GM21526 (cell line): ENCODE results near the gene NAV3.

Experiments
- ATAC-seq: cut with Tn5 transposase; IDR thresholded peaks from one replicate; pipeline ENCODE4 v1.9.1; 2021; ENCODE audit warnings: moderate library complexity; ENCODE audit not compliant: unreplicated experiment, low FRiP score

The NAV3 gene

GRCh38 chr12:77830583-77831351 lies at the start of gene NAV3:
NAV3 (plus strand) TSS chr12:77830894; CDS start chr12:77831462, 568 bp downstream.
- no peak for ATAC-seq

DNA sequence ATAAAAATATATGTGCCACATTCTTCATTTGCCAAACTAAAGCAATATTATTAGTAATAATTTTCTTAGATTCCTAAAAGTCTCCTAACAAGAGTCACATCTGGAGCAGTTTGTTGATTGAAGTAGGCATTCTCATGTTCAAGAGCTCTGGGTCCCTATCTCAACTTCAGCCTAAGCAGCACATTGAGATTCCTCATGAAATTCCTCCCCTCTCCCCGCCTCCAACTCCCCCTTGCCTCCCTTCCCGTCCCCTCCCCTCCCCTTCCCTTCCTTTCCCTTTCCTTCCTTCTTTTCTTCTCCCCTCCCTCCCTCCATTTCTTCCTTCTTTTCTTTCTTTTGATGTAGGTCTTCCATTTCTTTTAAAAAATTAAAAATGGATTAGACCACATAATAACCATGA lies 48.7 kb upstream of the NAV3 start:
- no peak for ATAC-seq

GRCh38 chr12:77782766-77783165 lies 47.9 kb upstream of the NAV3 start:
- no peak for ATAC-seq

- no peak for ATAC-seq
Measured at GRCh38 chr12:77785211-77785610, 45.5 kb upstream of the NAV3 start.

DNA sequence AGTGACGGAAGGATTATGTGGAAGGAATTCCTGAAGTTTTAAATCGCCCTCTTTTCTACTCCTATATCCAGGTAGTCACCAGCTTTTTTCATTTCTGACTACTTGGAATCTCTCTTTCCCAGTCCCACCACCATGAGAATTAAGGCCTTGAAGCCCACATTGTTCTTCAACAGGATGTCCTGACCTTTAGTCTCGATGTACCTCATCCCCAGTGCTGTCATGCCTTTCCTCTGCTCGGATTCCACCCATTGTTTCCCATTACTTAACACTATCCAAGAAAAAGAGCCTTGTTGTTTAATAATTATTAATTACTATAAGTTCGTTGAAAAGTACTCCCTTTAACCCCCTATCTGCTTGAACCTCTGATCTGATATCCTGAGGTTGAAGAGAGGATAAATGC lies 44.0 kb upstream of the NAV3 start:
- no peak for ATAC-seq

DNA sequence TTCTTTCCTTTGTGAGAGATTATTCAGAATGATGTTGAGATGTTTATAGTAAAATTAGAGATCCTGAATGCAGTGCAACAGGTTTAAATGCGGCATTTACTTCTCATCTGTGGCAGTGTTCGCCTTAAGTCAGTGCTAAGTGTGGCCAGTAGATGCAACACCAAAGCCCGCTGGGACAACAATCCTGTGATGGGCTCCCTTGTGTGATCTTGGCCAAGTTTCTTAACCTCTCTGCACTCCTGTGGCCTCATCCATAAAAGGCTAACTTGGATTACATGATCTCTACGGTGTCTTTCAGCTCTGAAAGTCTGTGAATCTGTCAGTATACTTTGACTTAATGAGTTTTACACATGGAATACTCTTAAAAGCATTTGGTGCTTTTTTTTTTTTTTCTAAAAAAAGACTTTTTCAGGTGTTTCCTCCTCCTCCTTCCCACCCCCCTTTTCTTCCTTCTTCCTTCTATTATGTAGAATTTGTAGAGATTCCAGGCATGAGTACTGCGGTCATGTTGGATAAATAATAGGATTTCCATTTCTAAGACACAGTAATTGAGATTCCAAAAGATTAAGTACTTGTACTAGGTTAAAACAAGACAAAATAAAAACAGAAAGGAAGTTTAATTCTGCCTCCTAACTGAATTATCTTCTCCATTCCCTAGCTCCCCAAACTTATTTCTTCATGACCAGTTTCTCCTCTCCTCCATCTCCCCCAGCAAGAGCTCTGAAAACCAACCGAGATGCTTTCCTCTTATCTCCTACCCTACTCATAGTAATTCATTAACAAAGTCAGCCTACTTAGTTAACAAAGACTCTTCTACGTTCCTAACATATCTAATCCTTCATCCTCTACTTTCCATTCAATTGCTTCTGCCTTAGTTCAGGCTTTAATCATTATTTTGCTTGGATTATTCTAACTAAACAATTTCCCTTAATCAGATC lies 42.2 kb upstream of the NAV3 start:
- ATAC-seq, result no peak

DNA sequence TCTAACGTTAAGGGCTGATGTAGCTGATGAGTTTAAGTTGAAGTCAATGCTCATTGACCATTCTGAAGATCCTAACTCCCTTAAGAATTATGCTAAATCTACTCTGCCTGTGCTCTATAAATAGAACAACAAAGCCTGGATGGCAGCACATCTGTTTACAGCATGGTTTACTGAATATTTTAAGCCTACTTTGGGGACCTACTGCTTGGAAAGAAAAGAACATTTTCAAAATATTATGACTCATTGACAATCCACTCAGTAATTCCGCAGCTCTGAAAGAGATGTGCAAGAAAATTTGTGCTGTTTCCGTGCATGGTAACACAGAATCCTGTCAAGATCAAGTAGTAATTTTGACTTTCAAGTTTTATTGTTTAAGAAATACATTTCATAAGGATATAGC lies 35.0 kb upstream of the NAV3 start:
- ATAC-seq, result no peak

DNA sequence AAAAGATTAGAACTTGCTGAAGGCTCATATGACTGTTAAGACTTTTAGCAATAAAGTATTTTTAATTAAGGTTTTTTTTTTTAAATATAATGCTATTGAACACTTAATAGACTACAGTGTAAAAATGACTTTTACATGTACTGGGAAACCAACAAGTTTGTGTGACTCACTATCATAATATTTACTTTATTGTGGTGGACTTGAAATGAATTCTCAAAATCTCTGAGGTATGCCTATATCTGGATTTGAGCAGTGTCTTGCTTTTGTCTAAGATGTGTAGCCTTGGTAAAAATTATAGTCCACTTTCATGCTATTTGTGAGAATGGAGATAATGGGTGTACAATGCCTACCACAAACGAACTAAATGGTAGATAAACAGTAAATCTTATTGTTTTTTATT lies 33.9 kb upstream of the NAV3 start:
- ATAC-seq, result no peak

- ATAC-seq, result no peak
Measured at GRCh38 chr12:77800501-77800900, 30.2 kb upstream of the NAV3 start.

GRCh38 chr12:77808534-77808933 lies 22.2 kb upstream of the NAV3 start:
- ATAC-seq, result no peak

GRCh38 chr12:77813558-77813957 lies 17.1 kb upstream of the NAV3 start:
- ATAC-seq, result no peak

DNA sequence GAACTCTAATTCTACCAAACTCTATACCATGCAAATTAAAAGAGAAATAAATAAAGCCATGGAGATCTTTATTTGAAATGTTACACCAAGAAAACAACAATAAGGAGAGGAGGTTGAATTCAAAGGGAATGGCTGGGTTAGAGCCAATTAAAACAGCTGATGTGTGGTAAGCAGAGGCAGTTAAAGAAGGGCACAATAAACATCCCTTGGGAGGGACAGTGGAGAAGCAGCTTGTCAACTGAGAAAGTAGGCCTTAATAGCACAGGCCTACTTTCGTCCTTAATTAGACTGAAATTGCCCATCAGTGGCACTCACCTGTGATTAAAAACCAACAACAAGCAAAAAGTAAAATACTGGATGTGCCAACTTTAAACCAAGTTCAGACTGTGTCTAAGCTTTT lies 16.3 kb upstream of the NAV3 start:
- ATAC-seq, result no peak

DNA sequence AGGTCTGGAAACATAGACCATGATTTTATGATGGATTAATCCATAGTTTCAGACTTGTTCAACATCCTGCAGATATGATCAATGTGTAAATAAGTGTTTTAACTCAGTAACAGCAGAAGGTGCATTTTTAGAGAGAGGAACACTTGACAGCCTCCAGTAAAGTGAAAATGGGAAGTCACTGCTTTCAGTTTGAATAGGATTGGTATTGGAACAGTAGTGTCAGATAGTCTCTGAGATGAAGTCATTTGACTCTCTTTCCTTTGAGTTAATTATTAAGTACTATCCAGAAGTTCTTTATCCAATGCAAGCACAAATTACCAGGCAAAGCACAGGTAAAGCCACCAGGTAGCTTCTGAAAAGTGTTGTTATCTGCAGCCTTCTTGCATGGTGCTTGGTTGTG lies 14.5 kb upstream of the NAV3 start:
- peak; percentile 92 for ATAC-seq

DNA sequence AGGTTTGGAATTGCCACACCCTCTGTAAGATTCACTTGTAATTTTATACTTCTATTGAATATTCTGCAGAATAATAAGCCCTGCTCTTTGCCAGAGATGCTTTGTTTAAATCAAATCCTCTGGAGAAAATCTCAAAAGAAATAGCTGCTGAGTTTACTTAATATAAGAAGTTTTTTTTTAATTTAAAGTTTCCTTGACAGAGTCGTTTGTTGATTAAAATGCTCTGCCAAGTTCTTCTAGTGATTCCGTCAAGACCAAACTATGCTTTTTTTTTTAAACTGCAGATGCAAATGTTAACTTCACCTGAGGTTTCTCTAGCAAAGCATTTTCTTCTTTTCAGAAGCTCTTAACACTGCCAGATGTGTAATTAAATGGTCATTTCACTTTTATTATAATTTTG lies 13.4 kb upstream of the NAV3 start:
- no peak for ATAC-seq

GRCh38 chr12:77818351-77818750 lies 12.3 kb upstream of the NAV3 start:
- no peak for ATAC-seq

GRCh38 chr12:77821699-77822203 lies 8.9 kb upstream of the NAV3 start:
- no peak for ATAC-seq

DNA sequence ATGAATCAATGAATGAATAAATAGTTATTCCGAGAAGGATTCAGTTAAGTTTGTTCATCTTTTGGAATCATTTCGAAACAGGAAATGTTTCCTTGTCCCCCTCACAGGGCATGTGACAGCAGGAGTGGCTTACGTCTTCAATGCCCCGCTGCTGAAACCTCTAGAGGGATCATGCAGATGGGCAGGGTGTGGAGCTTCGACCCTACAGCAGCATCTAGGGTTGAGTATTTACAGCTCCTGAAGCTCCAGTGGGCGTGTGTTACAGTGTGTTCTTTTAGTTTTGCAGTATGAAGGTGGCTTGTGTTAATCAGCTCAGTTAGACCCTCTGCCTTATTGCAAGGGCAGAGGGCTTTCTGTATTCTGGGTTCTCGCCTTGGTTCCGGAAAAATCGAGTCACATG lies 2.6 kb downstream of the NAV3 start:
- no peak for ATAC-seq

GRCh38 chr12:77834618-77835017 lies 3.9 kb downstream of the NAV3 start:
- no peak for ATAC-seq

- no peak for ATAC-seq
Measured at GRCh38 chr12:77835969-77836368, 5.3 kb downstream of the NAV3 start.

DNA sequence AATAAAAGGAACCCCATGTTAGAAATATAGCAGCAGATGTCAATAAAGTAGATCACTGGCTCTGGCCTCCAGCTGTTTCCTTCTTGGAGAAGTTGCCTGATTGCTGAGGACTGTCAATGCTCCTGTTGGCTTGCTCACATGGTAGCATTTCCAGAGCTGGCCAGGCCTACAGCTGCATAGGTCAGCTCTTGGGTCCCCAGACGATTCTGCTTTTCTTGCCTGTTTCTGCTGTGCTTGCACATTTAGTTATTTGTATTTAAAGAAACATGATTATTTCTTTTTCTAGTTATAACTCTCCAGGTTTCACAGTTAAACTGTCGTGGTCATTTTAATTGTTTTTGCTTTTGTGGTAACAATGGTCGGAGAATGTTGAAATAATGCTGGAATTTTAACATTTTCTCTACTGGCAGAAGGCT lies 7.2 kb downstream of the NAV3 start:
- no peak for ATAC-seq

DNA sequence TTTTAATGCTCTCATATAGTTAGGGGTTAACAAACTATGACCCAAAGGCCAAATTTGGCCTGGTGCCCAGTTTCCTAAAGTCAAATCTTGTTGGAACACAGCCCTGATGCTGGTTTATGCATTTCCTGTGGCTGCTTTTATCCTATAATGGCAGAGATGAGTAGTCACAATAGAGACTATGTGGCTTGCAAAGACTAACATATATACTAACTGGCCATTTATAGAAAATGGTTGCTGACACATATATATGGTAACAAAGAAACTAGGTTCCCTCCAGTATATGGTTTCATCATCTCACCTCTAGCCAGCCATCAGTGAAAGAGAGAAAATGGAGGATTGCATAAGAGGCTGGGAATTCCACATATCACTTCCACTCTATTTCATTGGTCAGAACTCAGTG lies 10.8 kb downstream of the NAV3 start:
- ATAC-seq, result no peak

- no peak for ATAC-seq
Measured at GRCh38 chr12:77842430-77842829, 11.7 kb downstream of the NAV3 start.
